HepG2 (cell line): Measurements from ENCODE around the gene ADGRG6. TPM values are rescaled to one million over a fixed set of nuclear protein-coding genes. Genes with fewer than 3 reads are reported as not detected.

ENCODE experiments used
- DPF2 ChIP-seq: sonication (generic); formaldehyde crosslinking; IDR thresholded peaks from 2 replicates; pipeline ENCODE4 v1.4.0; 2020; ENCODE audit warnings: mild to moderate bottlenecking, low read depth, missing genetic modification reagents, borderline replicate concordance
- ELF1 ChIP-seq: sonication (generic); formaldehyde crosslinking; IDR thresholded peaks from 2 replicates; pipeline ENCODE4 v1.4.0; 2020; ENCODE audit warnings: missing genetic modification reagents
- FOXA3 ChIP-seq: IDR thresholded peaks from 2 replicates; pipeline ENCODE4 v1.6.1; 2016; ENCODE audit warnings: missing genetic modification reagents, missing compliant biosample characterization
- HHEX ChIP-seq: IDR thresholded peaks from 2 replicates; pipeline ENCODE4 v1.6.1; 2016; ENCODE audit warnings: control low read depth
- HMG20A ChIP-seq: IDR thresholded peaks from 2 replicates; pipeline ENCODE4 v1.6.1; 2016; ENCODE audit warnings: borderline replicate concordance
- HMGXB3 ChIP-seq: sonication (generic); formaldehyde crosslinking; IDR thresholded peaks from 2 replicates; pipeline ENCODE4 v1.4.0; 2020; ENCODE audit warnings: missing genetic modification reagents, borderline replicate concordance
- KLF16 ChIP-seq, 2 experiments: sonication (generic) in 1 of 2; formaldehyde crosslinking in 1 of 2; IDR thresholded peaks; 2 replicates each; pipeline versions ENCODE4 v1.6.1 to v1.8.0; 2016 to 2023; ENCODE audit warnings: missing genetic modification reagents in 2 of 2, missing compliant biosample characterization in 1 of 2
- MED1 ChIP-seq: sonication (generic); formaldehyde crosslinking; IDR thresholded peaks from 2 replicates; pipeline ENCODE4 v1.4.0; 2020; ENCODE audit warnings: missing genetic modification reagents
- MIER3 ChIP-seq: IDR thresholded peaks from 2 replicates; pipeline ENCODE4 v1.6.1; 2016; ENCODE audit warnings: missing compliant biosample characterization, borderline replicate concordance
- NR2F1 ChIP-seq, 2 experiments: fragments of 450-650 bp in 1 of 2; formaldehyde crosslinking in 1 of 2; IDR thresholded peaks; 2 replicates each; pipeline versions ENCODE4 v1.5.0 to v1.6.1; 2016 to 2020; ENCODE audit warnings: mild to moderate bottlenecking in 1 of 2, missing compliant biosample characterization in 1 of 2, missing genetic modification reagents in 1 of 2, moderate library complexity in 1 of 2
- ZNF563 ChIP-seq: sonication (generic); formaldehyde crosslinking; IDR thresholded peaks from 2 replicates; pipeline ENCODE4 v1.8.0; 2022; ENCODE audit warnings: mild to moderate bottlenecking, moderate library complexity, missing genetic modification reagents
- polyA plus RNA-seq, 8 experiments: library from polyadenylated mRNA; depleted of rRNA in 3 of 8; stranded (reverse) in 7 of 8; unstranded in 1 of 8; fragments of >200 nt; fragmentation: Illumina TruSeq in 4 of 8; extraction: Trizol in 4 of 8; gene quantifications; 2 replicates each; pipeline versions ENCODE4 v1.2.1 to v1.2.3, GENCODE V29; 2011 to 2016; ENCODE audit warnings: low read depth in 4 of 8, missing spikeins in 1 of 8, mixed read lengths in 1 of 8; ENCODE audit not compliant: insufficient read depth in 1 of 8
- total RNA-seq, 5 experiments: library from RNA; depleted of rRNA; stranded (reverse); fragments of >200 nt; fragmentation: Illumina TruSeq; extraction: Trizol; gene quantifications; 2 replicates each; pipeline ENCODE4 v1.2.3, GENCODE V29; 2016; ENCODE audit warnings: low read depth in 1 of 5
- TF ChIP-seq, protein P1 (sequence below): sonication (generic); formaldehyde crosslinking; IDR thresholded peaks from 2 replicates; pipeline ENCODE4 v1.4.0; 2020; ENCODE audit warnings: missing genetic modification reagents, borderline replicate concordance
- TF ChIP-seq, protein P2 (sequence below): sonication (generic); formaldehyde crosslinking; IDR thresholded peaks from 2 replicates; pipeline ENCODE4 v1.5.0; 2020; ENCODE audit warnings: mild to moderate bottlenecking, missing genetic modification reagents, borderline replicate concordance
- TF ChIP-seq, protein P3 (sequence below): IDR thresholded peaks from 2 replicates; pipeline ENCODE4 v1.6.1; 2018; ENCODE audit warnings: missing genetic modification reagents

Gene ADGRG6
- total and polyA plus RNA-seq, 2 of the 13 experiments (the other 11 are each of a cell fraction or from before 2014, with no cell fraction given): 129 to 249 TPM

- TF ChIP-seq, protein P1, sequence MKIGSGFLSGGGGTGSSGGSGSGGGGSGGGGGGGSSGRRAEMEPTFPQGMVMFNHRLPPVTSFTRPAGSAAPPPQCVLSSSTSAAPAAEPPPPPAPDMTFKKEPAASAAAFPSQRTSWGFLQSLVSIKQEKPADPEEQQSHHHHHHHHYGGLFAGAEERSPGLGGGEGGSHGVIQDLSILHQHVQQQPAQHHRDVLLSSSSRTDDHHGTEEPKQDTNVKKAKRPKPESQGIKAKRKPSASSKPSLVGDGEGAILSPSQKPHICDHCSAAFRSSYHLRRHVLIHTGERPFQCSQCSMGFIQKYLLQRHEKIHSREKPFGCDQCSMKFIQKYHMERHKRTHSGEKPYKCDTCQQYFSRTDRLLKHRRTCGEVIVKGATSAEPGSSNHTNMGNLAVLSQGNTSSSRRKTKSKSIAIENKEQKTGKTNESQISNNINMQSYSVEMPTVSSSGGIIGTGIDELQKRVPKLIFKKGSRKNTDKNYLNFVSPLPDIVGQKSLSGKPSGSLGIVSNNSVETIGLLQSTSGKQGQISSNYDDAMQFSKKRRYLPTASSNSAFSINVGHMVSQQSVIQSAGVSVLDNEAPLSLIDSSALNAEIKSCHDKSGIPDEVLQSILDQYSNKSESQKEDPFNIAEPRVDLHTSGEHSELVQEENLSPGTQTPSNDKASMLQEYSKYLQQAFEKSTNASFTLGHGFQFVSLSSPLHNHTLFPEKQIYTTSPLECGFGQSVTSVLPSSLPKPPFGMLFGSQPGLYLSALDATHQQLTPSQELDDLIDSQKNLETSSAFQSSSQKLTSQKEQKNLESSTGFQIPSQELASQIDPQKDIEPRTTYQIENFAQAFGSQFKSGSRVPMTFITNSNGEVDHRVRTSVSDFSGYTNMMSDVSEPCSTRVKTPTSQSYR: peak; percentile 34; the same call in 1 of the 2 replicates
- TF ChIP-seq, protein P2, sequence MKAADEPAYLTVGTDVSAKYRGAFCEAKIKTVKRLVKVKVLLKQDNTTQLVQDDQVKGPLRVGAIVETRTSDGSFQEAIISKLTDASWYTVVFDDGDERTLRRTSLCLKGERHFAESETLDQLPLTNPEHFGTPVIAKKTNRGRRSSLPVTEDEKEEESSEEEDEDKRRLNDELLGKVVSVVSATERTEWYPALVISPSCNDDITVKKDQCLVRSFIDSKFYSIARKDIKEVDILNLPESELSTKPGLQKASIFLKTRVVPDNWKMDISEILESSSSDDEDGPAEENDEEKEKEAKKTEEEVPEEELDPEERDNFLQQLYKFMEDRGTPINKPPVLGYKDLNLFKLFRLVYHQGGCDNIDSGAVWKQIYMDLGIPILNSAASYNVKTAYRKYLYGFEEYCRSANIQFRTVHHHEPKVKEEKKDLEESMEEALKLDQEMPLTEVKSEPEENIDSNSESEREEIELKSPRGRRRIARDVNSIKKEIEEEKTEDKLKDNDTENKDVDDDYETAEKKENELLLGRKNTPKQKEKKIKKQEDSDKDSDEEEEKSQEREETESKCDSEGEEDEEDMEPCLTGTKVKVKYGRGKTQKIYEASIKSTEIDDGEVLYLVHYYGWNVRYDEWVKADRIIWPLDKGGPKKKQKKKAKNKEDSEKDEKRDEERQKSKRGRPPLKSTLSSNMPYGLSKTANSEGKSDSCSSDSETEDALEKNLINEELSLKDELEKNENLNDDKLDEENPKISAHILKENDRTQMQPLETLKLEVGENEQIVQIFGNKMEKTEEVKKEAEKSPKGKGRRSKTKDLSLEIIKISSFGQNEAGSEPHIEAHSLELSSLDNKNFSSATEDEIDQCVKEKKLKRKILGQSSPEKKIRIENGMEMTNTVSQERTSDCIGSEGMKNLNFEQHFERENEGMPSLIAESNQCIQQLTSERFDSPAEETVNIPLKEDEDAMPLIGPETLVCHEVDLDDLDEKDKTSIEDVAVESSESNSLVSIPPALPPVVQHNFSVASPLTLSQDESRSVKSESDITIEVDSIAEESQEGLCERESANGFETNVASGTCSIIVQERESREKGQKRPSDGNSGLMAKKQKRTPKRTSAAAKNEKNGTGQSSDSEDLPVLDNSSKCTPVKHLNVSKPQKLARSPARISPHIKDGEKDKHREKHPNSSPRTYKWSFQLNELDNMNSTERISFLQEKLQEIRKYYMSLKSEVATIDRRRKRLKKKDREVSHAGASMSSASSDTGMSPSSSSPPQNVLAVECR (CRISPR knock-in tag): peak; percentile 15; the same call in 1 of the 2 replicates
- TF ChIP-seq HMGXB3 (CRISPR knock-in tag) (0 out of 2 replicates have a peak, but pooled peaks have one; percentile 44), DPF2 (CRISPR knock-in tag) (peak; percentile 92), MIER3 (peak; percentile 92), HHEX (peak; percentile 95), HMG20A (CRISPR knock-in tag) (peak; percentile 99), MED1 (CRISPR knock-in tag) (peak; percentile 90), ELF1 (CRISPR knock-in tag) (0 out of 2 replicates have a peak, but pooled peaks have one; percentile 21), ZNF563 (no peak), KLF16 (CRISPR knock-in tag; IDR thresholded peaks at IDR 0.05) (peak in 1 of 2 experiments; percentile 69; a peak in 1 of 4 replicates), NR2F1 (CRISPR knock-in tag; IDR thresholded peaks at IDR 0.05) (peak in 1 of 2 experiments; percentile 86; a peak in 2 of 4 replicates), FOXA3 (CRISPR knock-in tag) (peak; percentile 99)
- TF ChIP-seq, protein P3, sequence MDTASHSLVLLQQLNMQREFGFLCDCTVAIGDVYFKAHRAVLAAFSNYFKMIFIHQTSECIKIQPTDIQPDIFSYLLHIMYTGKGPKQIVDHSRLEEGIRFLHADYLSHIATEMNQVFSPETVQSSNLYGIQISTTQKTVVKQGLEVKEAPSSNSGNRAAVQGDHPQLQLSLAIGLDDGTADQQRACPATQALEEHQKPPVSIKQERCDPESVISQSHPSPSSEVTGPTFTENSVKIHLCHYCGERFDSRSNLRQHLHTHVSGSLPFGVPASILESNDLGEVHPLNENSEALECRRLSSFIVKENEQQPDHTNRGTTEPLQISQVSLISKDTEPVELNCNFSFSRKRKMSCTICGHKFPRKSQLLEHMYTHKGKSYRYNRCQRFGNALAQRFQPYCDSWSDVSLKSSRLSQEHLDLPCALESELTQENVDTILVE (CRISPR knock-in tag): no peak; the same call in 1 of the 2 replicates
Measured at GRCh38 chr6:142307963-142308748, 6.3 kb downstream of the ADGRG6 start (continued).
